NB4 (cell line): ENCODE data around the gene BBX.

Experiments
- MYC ChIP-seq: IDR thresholded peaks from 2 replicates; pipeline ENCODE4 v1.6.1; 2011; ENCODE audit warnings: low read depth, low read length
- POLR2A ChIP-seq: IDR thresholded peaks from 2 replicates; pipeline ENCODE4 v1.6.1; 2011; ENCODE audit warnings: mild to moderate bottlenecking; ENCODE audit not compliant: insufficient read length; ENCODE audit errors: extremely low read depth
- TF ChIP-seq, protein P1 (sequence below): IDR thresholded peaks from one replicate; pipeline ENCODE4 v1.5.1; 2012; ENCODE audit warnings: low read depth, low read length
- TF ChIP-seq, protein P2 (sequence below): IDR thresholded peaks from 2 replicates; pipeline ENCODE4 v1.6.1; 2011; ENCODE audit warnings: low read depth, low read length

DNA sequence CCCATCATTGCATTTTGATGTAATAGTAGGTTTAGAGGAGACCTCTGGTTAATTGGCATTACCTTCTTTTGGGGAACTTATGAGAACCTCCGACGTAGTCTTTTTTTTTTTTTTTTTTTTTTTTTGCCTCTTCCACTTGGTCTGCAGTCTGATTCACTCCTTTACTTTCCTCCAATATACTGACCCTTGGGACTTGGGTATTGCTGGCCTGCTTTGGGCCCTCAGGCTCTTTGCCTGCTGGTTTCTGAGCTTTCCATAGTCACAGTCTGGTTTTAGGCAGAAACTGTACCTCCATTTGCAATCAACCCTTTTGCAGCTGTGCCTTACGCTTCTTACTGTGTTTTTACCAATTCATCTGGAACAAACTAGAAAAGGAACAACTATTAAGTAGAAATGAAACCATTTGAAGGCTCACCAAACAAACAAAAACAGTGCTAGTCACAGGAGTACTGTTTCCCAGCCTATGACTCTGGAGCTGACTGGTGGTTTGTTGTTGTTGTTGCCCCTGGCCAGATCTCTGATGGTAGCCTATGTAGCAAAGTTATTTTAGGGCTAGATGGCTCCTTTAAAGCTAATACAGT lies 272.8 kb downstream of the BBX start:
- TF ChIP-seq, protein P1, sequence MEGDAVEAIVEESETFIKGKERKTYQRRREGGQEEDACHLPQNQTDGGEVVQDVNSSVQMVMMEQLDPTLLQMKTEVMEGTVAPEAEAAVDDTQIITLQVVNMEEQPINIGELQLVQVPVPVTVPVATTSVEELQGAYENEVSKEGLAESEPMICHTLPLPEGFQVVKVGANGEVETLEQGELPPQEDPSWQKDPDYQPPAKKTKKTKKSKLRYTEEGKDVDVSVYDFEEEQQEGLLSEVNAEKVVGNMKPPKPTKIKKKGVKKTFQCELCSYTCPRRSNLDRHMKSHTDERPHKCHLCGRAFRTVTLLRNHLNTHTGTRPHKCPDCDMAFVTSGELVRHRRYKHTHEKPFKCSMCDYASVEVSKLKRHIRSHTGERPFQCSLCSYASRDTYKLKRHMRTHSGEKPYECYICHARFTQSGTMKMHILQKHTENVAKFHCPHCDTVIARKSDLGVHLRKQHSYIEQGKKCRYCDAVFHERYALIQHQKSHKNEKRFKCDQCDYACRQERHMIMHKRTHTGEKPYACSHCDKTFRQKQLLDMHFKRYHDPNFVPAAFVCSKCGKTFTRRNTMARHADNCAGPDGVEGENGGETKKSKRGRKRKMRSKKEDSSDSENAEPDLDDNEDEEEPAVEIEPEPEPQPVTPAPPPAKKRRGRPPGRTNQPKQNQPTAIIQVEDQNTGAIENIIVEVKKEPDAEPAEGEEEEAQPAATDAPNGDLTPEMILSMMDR: no peak
- TF ChIP-seq MYC (no peak), POLR2A (no peak)
- TF ChIP-seq, protein P2, sequence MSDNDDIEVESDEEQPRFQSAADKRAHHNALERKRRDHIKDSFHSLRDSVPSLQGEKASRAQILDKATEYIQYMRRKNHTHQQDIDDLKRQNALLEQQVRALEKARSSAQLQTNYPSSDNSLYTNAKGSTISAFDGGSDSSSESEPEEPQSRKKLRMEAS: no peak
